ENCODE measurements around the gene CCER1.
A peak's percentile ranks its signal among the peaks of the same experiment; 100 is the strongest.

DNA sequence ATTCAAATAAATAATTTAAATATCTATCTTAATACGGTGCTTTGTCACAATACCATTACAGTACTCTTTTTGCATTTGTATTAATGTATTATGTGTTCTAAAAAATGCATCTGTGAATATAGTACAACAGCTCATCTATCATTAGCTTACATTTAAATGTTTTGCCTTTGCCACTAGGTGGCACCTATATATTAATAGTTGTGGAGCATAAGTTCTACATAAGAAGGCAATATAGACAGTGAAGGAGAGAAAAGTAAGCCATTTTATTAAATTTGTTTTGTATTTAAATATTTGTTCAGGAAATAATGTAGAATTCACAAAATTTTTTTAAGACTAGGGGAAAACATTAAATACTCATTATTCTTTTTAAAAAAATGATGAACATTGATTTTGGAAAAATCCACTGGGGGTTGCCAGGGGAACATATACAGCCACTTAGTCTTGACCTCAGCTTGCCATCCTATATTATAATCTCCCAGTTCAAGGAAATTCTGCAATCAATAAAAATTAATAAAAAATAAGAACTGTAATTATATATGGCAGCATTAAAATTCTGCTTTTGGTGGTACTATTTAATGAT, 9.8 kb downstream of the CCER1 start:
- TF ChIP-seq, protein P1, sequence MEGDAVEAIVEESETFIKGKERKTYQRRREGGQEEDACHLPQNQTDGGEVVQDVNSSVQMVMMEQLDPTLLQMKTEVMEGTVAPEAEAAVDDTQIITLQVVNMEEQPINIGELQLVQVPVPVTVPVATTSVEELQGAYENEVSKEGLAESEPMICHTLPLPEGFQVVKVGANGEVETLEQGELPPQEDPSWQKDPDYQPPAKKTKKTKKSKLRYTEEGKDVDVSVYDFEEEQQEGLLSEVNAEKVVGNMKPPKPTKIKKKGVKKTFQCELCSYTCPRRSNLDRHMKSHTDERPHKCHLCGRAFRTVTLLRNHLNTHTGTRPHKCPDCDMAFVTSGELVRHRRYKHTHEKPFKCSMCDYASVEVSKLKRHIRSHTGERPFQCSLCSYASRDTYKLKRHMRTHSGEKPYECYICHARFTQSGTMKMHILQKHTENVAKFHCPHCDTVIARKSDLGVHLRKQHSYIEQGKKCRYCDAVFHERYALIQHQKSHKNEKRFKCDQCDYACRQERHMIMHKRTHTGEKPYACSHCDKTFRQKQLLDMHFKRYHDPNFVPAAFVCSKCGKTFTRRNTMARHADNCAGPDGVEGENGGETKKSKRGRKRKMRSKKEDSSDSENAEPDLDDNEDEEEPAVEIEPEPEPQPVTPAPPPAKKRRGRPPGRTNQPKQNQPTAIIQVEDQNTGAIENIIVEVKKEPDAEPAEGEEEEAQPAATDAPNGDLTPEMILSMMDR (IDR thresholded peaks at IDR 0.05; ENCODE audit: insufficient read depth, low read depth, low read length) = peak; percentile 44
- no peak for TF ChIP-seq EZH2 (IDR thresholded peaks at IDR 0.05; ENCODE audit: insufficient read depth, low read length)

Measured in astrocyte (in vitro differentiated cells and primary cell).